ENCODE measurements around the gene ZNF133.
"Not testable (repeated sequence)": the region's sequence is repeated elsewhere in the genome, so short reads cannot be mapped to it uniquely, and the experiment has no call there.

ZNF133 gene

GRCh38 chr20:18287915-18288748, at the start of gene ZNF133:
Gene ZNF133 (plus strand): TSS chr20:18288527. CDS start chr20:18305687, 17,160 bp downstream.
- H3K4me3 ChIP-seq (ENCODE audit: low read depth, low read length) = peak within 1 kb of the TSS; percentile 75
- peaks cover 2% of the 10 kb centered on the region; the same call in 1 of the 2 replicates for H3K27me3 ChIP-seq (ENCODE audit: control insufficient read depth, insufficient read depth, low read length)
- peak within 1 kb of the TSS; percentile 45 for H3K27ac ChIP-seq (ENCODE audit: low read depth, low read length)
- peaks cover 16% of the 10 kb centered on the region for H3K36me3 ChIP-seq (ENCODE audit: control insufficient read depth, insufficient read depth, low read length)
- H3K9me3 ChIP-seq (ENCODE audit: control insufficient read depth, insufficient read depth, low read depth, low read length) = peaks cover 14% of the 10 kb centered on the region
- H3K9ac ChIP-seq (ENCODE audit: low read length) = peak within 1 kb of the TSS; percentile 84
- H3K4me1 ChIP-seq (ENCODE audit: control insufficient read depth, insufficient read depth, low read length) = peaks cover 4% of the 10 kb centered on the region

GRCh38 chr20:18240997-18241396, 47.3 kb upstream of the ZNF133 start:
- Histone ChIP-seq H3K9me3 (ENCODE audit: control insufficient read depth, insufficient read depth, low read depth, low read length) (no peaks in the 10 kb centered on the region), H3K4me1 (ENCODE audit: control insufficient read depth, insufficient read depth, low read length) (no peaks in the 10 kb centered on the region), H3K4me3 (ENCODE audit: low read depth, low read length) (no peak overlapping the region), H3K9ac (ENCODE audit: low read length) (no peak overlapping the region), H3K27me3 (ENCODE audit: control insufficient read depth, insufficient read depth, low read length) (no peaks in the 10 kb centered on the region), H3K27ac (ENCODE audit: low read depth, low read length) (no peak overlapping the region), H3K36me3 (ENCODE audit: control insufficient read depth, insufficient read depth, low read length) (no peaks in the 10 kb centered on the region)

GRCh38 chr20:18243802-18244201, 44.5 kb upstream of the ZNF133 start:
- Histone ChIP-seq H3K4me1 (ENCODE audit: control insufficient read depth, insufficient read depth, low read length) (no peaks in the 10 kb centered on the region), H3K27ac (ENCODE audit: low read depth, low read length) (no peak overlapping the region), H3K9me3 (ENCODE audit: control insufficient read depth, insufficient read depth, low read depth, low read length) (no peaks in the 10 kb centered on the region), H3K4me3 (ENCODE audit: low read depth, low read length) (no peak overlapping the region), H3K9ac (ENCODE audit: low read length) (no peak overlapping the region), H3K27me3 (ENCODE audit: control insufficient read depth, insufficient read depth, low read length) (no peaks in the 10 kb centered on the region; the same call in 1 of the 2 replicates), H3K36me3 (ENCODE audit: control insufficient read depth, insufficient read depth, low read length) (no peaks in the 10 kb centered on the region)

DNA sequence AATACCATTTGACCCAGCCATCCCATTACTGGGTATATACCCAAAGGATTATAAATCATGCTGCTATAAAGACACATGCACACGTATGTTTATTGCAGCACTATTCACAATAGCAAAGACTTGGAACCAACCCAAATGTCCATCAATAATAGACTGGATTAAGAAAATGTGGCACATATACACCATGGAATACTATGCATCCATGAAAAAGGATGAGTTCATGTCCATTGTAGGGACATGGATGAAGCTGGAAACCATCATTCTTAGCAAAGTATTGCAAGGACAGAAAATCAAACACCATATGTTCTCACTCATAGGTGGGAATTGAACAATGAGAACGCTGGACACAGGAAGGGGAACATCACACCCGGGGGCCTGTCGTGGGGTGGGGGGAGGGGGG, 39.8 kb upstream of the ZNF133 start:
- H3K9me3 ChIP-seq (ENCODE audit: control insufficient read depth, insufficient read depth, low read depth, low read length); H3K27me3 ChIP-seq (ENCODE audit: control insufficient read depth, insufficient read depth, low read length); H3K27ac ChIP-seq (ENCODE audit: low read depth, low read length); H3K36me3 ChIP-seq (ENCODE audit: control insufficient read depth, insufficient read depth, low read length); H3K9ac ChIP-seq (ENCODE audit: low read length); H3K4me1 ChIP-seq (ENCODE audit: control insufficient read depth, insufficient read depth, low read length); H3K4me3 ChIP-seq (ENCODE audit: low read depth, low read length): not testable (repeated sequence)

- Histone ChIP-seq H3K27ac (ENCODE audit: low read depth, low read length) (no peak overlapping the region), H3K9ac (ENCODE audit: low read length) (no peak overlapping the region), H3K36me3 (ENCODE audit: control insufficient read depth, insufficient read depth, low read length) (no peaks in the 10 kb centered on the region), H3K4me3 (ENCODE audit: low read depth, low read length) (no peak overlapping the region), H3K27me3 (ENCODE audit: control insufficient read depth, insufficient read depth, low read length) (no peaks in the 10 kb centered on the region; the same call in 1 of the 2 replicates), H3K9me3 (ENCODE audit: control insufficient read depth, insufficient read depth, low read depth, low read length) (no peaks in the 10 kb centered on the region), H3K4me1 (ENCODE audit: control insufficient read depth, insufficient read depth, low read length) (no peaks in the 10 kb centered on the region)
These were observed 38.1 kb upstream of the ZNF133 start for GRCh38 chr20:18250217-18250616.

DNA sequence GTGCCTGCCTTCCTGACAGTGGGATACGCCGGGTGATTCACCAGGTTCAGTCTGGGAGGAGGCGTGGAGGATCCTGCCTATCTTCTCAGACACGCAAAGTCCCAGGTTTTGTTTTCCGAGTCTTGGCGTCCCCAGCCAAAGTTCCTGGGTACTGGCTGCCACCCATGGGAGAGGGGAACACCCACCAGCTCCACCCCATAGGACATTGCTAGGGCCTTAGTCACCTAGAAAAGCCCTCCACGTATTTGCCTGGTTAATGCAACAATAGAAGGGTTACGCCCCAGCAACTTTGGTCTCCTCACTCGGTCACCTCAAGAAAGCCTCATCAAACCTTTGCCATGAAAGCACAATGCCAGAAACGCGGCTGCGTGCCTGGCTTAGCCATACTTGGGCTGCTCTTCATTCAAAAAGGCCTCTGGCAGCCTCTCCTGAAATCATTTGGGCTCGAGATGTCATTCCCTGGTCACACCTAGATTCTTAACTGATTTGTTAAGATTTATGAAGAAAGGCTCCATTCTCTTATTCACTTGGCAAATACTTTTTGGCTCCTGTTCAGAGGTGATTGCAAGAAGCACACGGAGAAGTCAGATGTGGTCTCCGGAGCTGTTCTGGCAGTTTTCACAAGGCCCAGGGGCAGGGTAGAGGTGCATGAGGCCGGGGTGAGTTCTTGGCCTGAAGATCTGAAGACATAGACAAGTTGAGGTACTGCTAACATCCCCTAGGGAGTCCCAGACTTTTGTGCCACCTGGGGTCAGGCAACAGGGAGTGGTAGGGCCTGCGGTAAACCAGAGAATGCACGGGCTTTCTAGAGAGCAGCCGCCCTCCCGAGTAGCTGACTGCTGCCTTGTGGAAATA, 35.5 kb upstream of the ZNF133 start:
- no peaks in the 10 kb centered on the region for H3K9me3 ChIP-seq (ENCODE audit: control insufficient read depth, insufficient read depth, low read depth, low read length)
- no peak overlapping the region for H3K9ac ChIP-seq (ENCODE audit: low read length)
- no peak overlapping the region for H3K27ac ChIP-seq (ENCODE audit: low read depth, low read length)
- no peak overlapping the region for H3K4me3 ChIP-seq (ENCODE audit: low read depth, low read length)
- H3K4me1 ChIP-seq (ENCODE audit: control insufficient read depth, insufficient read depth, low read length) = no peaks in the 10 kb centered on the region
- H3K36me3 ChIP-seq (ENCODE audit: control insufficient read depth, insufficient read depth, low read length) = no peaks in the 10 kb centered on the region
- no peaks in the 10 kb centered on the region for H3K27me3 ChIP-seq (ENCODE audit: control insufficient read depth, insufficient read depth, low read length)

GRCh38 chr20:18254615-18255014, 33.7 kb upstream of the ZNF133 start:
- H3K27ac ChIP-seq (ENCODE audit: low read depth, low read length) = no peak overlapping the region
- H3K27me3 ChIP-seq (ENCODE audit: control insufficient read depth, insufficient read depth, low read length) = no peaks in the 10 kb centered on the region
- H3K9me3 ChIP-seq (ENCODE audit: control insufficient read depth, insufficient read depth, low read depth, low read length) = no peaks in the 10 kb centered on the region
- no peaks in the 10 kb centered on the region for H3K4me1 ChIP-seq (ENCODE audit: control insufficient read depth, insufficient read depth, low read length)
- no peak overlapping the region for H3K4me3 ChIP-seq (ENCODE audit: low read depth, low read length)
- H3K36me3 ChIP-seq (ENCODE audit: control insufficient read depth, insufficient read depth, low read length) = no peaks in the 10 kb centered on the region
- H3K9ac ChIP-seq (ENCODE audit: low read length) = no peak overlapping the region

DNA sequence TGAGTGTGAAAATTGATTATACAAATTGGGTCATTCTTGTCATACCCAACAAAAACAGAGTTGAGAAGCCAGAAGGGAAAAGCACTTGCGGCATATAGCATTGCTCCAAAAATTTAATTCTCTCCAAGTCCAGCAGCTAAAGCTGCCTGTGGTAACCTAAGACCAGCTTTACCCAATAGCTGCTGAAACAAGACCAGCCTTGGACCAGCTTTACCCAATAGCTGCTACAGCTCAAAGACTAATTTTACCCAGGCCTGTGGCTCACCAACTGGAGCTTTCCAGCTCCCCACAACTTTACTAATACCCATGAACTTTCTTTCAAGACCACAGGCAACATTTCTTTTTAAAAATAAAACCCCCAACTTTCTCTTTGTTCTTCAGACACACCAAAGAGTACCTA, 32.8 kb upstream of the ZNF133 start:
- Histone ChIP-seq H3K9me3 (ENCODE audit: control insufficient read depth, insufficient read depth, low read depth, low read length) (no peaks in the 10 kb centered on the region), H3K9ac (ENCODE audit: low read length) (no peak overlapping the region), H3K4me3 (ENCODE audit: low read depth, low read length) (no peak overlapping the region), H3K27ac (ENCODE audit: low read depth, low read length) (no peak overlapping the region), H3K27me3 (ENCODE audit: control insufficient read depth, insufficient read depth, low read length) (no peaks in the 10 kb centered on the region), H3K4me1 (ENCODE audit: control insufficient read depth, insufficient read depth, low read length) (no peaks in the 10 kb centered on the region), H3K36me3 (ENCODE audit: control insufficient read depth, insufficient read depth, low read length) (no peaks in the 10 kb centered on the region)

- no peaks in the 10 kb centered on the region for H3K27me3 ChIP-seq (ENCODE audit: control insufficient read depth, insufficient read depth, low read length)
- H3K9ac ChIP-seq (ENCODE audit: low read length) = no peak overlapping the region
- no peaks in the 10 kb centered on the region for H3K9me3 ChIP-seq (ENCODE audit: control insufficient read depth, insufficient read depth, low read depth, low read length)
- H3K27ac ChIP-seq (ENCODE audit: low read depth, low read length) = no peak overlapping the region
- no peaks in the 10 kb centered on the region for H3K36me3 ChIP-seq (ENCODE audit: control insufficient read depth, insufficient read depth, low read length)
- no peaks in the 10 kb centered on the region for H3K4me1 ChIP-seq (ENCODE audit: control insufficient read depth, insufficient read depth, low read length)
- no peak overlapping the region for H3K4me3 ChIP-seq (ENCODE audit: low read depth, low read length)
These were observed 31.8 kb upstream of the ZNF133 start for GRCh38 chr20:18256440-18257090.

- H3K27me3 ChIP-seq (ENCODE audit: control insufficient read depth, insufficient read depth, low read length) = no peaks in the 10 kb centered on the region
- H3K9me3 ChIP-seq (ENCODE audit: control insufficient read depth, insufficient read depth, low read depth, low read length) = no peaks in the 10 kb centered on the region
- H3K9ac ChIP-seq (ENCODE audit: low read length) = no peak overlapping the region
- no peaks in the 10 kb centered on the region for H3K4me1 ChIP-seq (ENCODE audit: control insufficient read depth, insufficient read depth, low read length)
- no peak overlapping the region for H3K27ac ChIP-seq (ENCODE audit: low read depth, low read length)
- H3K36me3 ChIP-seq (ENCODE audit: control insufficient read depth, insufficient read depth, low read length) = no peaks in the 10 kb centered on the region
- H3K4me3 ChIP-seq (ENCODE audit: low read depth, low read length) = no peak overlapping the region
These were observed 30.0 kb upstream of the ZNF133 start for GRCh38 chr20:18258126-18258860.

Data from HUES6 (cell line).